ENCODE measurements around the gene MOV10L1. TPM values are rescaled to one million over a fixed set of nuclear protein-coding genes. Genes with fewer than 3 reads are reported as not detected.

The MOV10L1 gene
- total and polyA plus RNA-seq, 2 donors (not counting 3 experiments of a cell fraction or from before 2014, with no cell fraction given): 27.6 to 37.6 TPM

DNA sequence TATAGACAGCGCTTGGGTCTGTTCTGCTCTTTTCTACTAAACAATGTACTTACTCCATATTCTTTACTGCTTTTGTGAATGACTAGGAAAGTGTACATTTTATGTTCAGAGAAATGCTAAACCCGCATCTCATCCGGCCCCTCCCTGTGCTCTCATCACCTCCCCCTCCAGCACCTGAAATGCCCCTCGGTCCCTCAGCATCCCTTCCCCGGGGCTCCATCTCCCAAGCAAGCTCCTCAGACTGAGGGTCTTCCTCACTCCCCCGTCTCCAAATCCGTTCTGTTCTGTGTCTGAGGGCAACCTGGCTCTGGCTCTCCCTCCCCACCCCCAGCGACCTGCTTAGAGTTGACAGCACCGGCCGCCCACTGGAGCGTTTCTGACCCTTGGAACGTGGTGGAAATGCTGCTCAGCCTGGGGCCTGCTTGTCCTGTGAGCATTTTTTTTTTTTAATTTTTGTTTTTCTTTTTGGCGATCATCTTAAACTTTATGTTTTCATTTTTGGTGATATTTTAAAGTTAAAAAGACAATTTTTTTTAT lies 112.4 kb downstream of the MOV10L1 start:
- H3K4me1 ChIP-seq (ENCODE audit: control insufficient read depth, extremely low read depth, insufficient read depth, low read length): peaks cover 27% of the 10 kb centered on the region
- BruUV-seq (replicated peaks): TSS peak; percentile 15
- dilution Hi-C loops (cut with MboI; ENCODE audit: extremely low pct_ligation_motif_present, low sequenced_read_pairs) (no loop called here), intact Hi-C loops (cut with micrococcal nuclease) (loop anchor here (10.0 kb wide), 1 partner anchor 227 kb away; no protein-coding TSS in a partner anchor)
- CTCF ChIA-PET: interaction anchor here (1.2 kb wide), 1 partner anchor 172 kb away, joined by 4 read pairs; no protein-coding TSS in a partner anchor
- H3K27me3 ChIP-seq (ENCODE audit: control insufficient read depth in 2 of 2, insufficient read depth in 2 of 2, low read length in 2 of 2): no peaks in the 10 kb centered on the region
- H3K79me2 ChIP-seq (ENCODE audit: control insufficient read depth, insufficient read depth, low read length): peaks cover 26% of the 10 kb centered on the region
- H3K4me2 ChIP-seq (ENCODE audit: insufficient read depth, low read length): peak overlapping the region; percentile 94
- FAIRE-seq (peak; percentile 38), DNase-seq (ENCODE audit: low read depth, low spot score) (no peak)
- peak overlapping the region; percentile 58 to 85 (median 73) for H3K4me3 ChIP-seq (replicated peaks in 1 of 3; ENCODE audit: insufficient read depth in 1 of 3, low read depth in 1 of 3, low read length in 3 of 3)
- H3K27ac ChIP-seq (ENCODE audit: insufficient read depth, low read depth, low read length): no peak overlapping the region
- no peaks in the 10 kb centered on the region for H4K20me1 ChIP-seq (replicated peaks; ENCODE audit: control insufficient read depth, extremely low read depth, insufficient read depth, low read length)
- POLR2A ChIA-PET: no interaction called here
- H3K9me3 ChIP-seq (replicated peaks; ENCODE audit: control insufficient read depth, insufficient read depth, low read length): no peaks in the 10 kb centered on the region
- TF ChIP-seq FOS (IDR thresholded peaks at IDR 0.05; ENCODE audit: borderline replicate concordance, insufficient read depth, low read length) (no peak), POLR2A (IDR thresholded peaks at IDR 0.05; ENCODE audit: low read depth, low read length) (no peak), POLR2AphosphoS5 (IDR thresholded peaks at IDR 0.05; ENCODE audit: insufficient read depth, low read depth, low read length) (no peak), EZH2 (IDR thresholded peaks at IDR 0.05; ENCODE audit: borderline replicate concordance, low read depth, low read length, severe bottlenecking) (no peak), JUN (IDR thresholded peaks at IDR 0.05; ENCODE audit: borderline replicate concordance, insufficient read depth, insufficient read length, low read depth) (no peak)
- TF ChIP-seq, protein P1, sequence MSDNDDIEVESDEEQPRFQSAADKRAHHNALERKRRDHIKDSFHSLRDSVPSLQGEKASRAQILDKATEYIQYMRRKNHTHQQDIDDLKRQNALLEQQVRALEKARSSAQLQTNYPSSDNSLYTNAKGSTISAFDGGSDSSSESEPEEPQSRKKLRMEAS (IDR thresholded peaks at IDR 0.05; ENCODE audit: insufficient read depth, insufficient read length): no peak
- TF ChIP-seq, protein P2, sequence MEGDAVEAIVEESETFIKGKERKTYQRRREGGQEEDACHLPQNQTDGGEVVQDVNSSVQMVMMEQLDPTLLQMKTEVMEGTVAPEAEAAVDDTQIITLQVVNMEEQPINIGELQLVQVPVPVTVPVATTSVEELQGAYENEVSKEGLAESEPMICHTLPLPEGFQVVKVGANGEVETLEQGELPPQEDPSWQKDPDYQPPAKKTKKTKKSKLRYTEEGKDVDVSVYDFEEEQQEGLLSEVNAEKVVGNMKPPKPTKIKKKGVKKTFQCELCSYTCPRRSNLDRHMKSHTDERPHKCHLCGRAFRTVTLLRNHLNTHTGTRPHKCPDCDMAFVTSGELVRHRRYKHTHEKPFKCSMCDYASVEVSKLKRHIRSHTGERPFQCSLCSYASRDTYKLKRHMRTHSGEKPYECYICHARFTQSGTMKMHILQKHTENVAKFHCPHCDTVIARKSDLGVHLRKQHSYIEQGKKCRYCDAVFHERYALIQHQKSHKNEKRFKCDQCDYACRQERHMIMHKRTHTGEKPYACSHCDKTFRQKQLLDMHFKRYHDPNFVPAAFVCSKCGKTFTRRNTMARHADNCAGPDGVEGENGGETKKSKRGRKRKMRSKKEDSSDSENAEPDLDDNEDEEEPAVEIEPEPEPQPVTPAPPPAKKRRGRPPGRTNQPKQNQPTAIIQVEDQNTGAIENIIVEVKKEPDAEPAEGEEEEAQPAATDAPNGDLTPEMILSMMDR (IDR thresholded peaks at IDR 0.05; ENCODE audit: extremely low read depth in 1 of 2, insufficient read depth in 1 of 2, low read depth in 1 of 2, low read length in 2 of 2): no peak
- no peaks in the 10 kb centered on the region for H3K9me1 ChIP-seq (replicated peaks; ENCODE audit: control insufficient read depth, extremely low read depth, insufficient read depth, low read length)
- H3K9ac ChIP-seq (replicated peaks; ENCODE audit: extremely low read depth, insufficient read depth, low read length): peak overlapping the region; percentile 67
- peaks cover 2 to 6% of the 10 kb centered on the region in 2 experiments for H3K36me3 ChIP-seq (ENCODE audit: control insufficient read depth in 2 of 2, extremely low read depth in 1 of 2, insufficient read depth in 2 of 2, low read length in 2 of 2)
- H2AFZ ChIP-seq (ENCODE audit: low read depth, low read length): no peak overlapping the region

Data from endothelial cell of umbilical vein (primary cell).